Fibroblast of upper back skin (primary cell): Measurements from ENCODE around the gene MTCH1.
A peak's percentile ranks its signal among the peaks of the same experiment; 100 is the strongest.
"Not testable (repeated sequence)": the region's sequence is repeated elsewhere in the genome, so short reads cannot be mapped to it uniquely, and the experiment has no call there.

Experiments used
- DNase-seq: peaks from one replicate; pipeline ENCODE4 v3.0.0-alpha.2; 2013

Gene MTCH1

GRCh38 chr6:36947570-36948351 is 38.2 kb downstream of the MTCH1 start:
- DNase-seq: no peak

- no peak for DNase-seq
Observed at GRCh38 chr6:36946526-36946925, 39.5 kb downstream of the MTCH1 start.

- DNase-seq: no peak
Observed at GRCh38 chr6:36945301-36945700, 40.7 kb downstream of the MTCH1 start.

- DNase-seq: no peak
Observed at GRCh38 chr6:36944650-36945049, 41.3 kb downstream of the MTCH1 start.

DNA sequence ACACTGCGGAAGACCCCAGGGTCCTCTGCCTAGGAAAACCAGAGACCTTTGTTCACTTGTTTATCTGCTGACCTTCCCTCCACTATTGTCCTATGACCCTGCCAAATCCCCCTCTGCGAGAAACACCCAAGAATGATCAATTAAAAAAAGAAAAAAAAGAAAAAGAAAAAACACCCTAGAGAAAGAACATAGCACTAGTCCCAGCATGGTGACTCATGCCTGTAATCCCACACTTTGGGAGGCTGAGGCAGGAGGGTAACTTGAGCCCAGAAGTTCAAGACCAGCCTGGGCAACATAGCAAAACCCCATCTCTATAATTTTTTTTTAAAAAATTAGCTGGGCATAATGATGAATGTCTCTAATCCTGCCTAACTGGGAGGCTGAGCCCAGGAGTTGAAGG is 43.7 kb downstream of the MTCH1 start:
- DNase-seq: not testable (repeated sequence)

DNA sequence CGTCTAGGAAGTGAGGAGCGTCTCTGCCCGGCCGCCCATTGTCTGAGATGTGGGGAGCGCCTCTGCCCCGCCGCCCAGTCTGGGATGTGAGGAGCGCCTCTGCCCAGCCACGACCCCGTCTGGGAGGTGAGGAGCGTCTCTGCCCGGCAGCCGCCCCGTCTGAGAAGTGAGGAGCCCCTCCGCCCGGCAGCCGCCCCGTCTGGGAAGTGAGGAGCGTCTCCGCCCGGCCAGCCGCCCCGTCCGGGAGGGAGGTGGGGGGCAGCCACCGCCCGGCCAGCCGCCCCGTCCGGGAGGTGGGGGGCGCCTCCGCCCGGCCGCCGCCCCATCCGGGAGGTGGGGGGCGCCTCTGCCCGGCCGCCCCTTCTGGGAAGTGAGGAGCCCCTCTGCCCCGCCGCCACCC is 44.4 kb downstream of the MTCH1 start:
- not testable (repeated sequence) for DNase-seq

GRCh38 chr6:36940027-36940426 is 46.0 kb downstream of the MTCH1 start:
- DNase-seq: no peak

DNA sequence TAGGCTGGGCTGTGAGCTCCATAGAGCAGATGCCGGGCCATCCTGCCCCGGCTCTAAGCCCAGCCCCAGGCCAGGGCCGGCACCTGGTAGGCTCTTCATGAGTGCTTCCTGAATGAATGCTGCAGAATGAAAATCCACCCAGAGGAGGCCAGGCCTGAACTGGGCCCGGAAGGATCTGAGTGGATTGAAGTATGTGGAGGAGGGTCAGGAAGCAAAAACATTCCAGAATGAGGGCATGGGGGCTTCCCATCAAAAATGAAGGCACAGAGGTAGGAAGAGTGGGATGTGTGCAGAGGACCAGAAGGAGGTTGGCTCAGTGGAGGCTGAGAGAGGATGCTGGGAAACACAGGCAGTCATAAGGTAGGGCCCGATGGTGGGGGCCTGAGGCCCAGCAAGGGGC is 47.0 kb downstream of the MTCH1 start:
- DNase-seq: not testable (repeated sequence)

- DNase-seq: peak; percentile 91
Observed at GRCh38 chr6:36938536-36938935, 47.5 kb downstream of the MTCH1 start.

DNA sequence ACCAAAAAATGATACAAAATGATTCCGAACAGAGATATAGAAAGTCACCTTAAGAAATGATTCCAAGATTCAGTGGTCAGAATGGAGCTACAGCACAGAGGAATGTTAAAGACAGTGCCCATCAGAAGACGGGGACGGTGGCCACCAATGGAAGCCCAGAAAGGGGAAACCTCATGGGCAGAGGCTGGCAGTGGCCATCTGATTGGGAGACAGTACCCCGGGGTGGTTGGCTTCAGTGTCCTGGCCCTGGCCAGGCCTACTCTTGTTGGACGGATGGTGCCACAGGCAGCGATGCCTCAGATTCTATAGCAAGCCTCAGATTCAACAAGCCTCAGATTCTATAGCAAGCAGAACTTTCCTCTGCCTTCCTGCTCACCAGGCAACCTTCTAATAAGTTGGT is 48.1 kb downstream of the MTCH1 start:
- DNase-seq: no peak

- DNase-seq: no peak
Observed at GRCh38 chr6:36936824-36937223, 49.2 kb downstream of the MTCH1 start.

- DNase-seq: no peak
Observed at GRCh38 chr6:36934901-36935300, 51.1 kb downstream of the MTCH1 start.

DNA sequence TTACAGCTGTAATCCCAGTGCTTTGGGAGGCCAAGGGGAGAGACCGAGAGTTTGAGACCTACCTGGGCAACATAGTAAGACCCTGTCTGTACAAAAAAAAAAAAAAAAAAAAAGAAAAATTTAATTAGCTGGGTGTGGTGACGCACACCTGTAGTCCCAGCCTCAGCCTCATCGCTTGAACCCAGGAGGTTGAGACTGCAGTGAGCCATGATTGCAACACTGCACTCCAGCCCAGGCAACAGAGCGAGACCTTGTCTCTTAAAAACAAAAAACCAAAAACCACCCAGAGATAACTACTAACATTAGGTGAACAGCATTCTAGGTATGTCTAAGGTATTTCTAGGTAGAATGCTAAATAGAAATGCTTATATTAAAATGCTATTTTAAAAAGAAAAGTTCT is 52.5 kb downstream of the MTCH1 start:
- no peak for DNase-seq

DNA sequence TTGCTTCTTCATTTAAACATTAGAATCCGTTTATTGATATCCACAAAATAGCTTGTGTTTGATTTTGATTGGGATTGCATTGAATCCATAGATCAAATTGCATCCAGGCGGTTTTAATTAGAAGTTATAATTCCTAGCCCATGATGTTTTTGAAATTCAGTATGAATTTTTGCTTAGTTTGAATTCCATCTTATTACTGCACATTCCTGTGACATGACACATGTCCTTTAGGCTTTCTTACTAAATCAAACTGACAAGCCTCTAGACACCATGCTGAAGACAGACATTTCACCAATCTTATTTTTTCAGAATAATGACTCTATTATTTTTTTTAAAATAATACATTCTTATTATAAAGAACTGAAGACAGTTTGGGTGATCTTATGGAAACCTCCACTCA is 52.9 kb downstream of the MTCH1 start:
- DNase-seq: peak; percentile 90

GRCh38 chr6:36930483-36930882 is 55.5 kb downstream of the MTCH1 start:
- no peak for DNase-seq

- DNase-seq: peak; percentile 49
Observed at GRCh38 chr6:36929607-36930006, 56.4 kb downstream of the MTCH1 start.

DNA sequence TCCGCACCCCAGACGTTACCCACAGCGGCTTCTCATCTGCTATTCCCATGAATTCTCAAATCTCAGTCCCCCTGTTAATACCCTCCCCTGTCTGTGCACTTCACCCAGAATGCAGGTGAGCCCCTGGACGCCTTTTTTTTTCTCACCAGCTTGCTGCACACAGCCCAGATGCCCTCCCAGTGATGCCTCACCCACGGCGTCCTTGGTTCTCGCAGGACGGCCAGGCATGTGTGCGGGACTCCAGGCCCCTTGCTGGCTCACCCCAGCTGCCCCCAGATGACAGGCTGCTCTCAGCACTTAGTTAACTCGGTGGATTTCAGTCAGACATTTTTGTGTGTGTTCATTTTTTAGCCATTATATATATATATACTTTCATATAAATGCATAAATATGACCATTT is 56.8 kb downstream of the MTCH1 start:
- DNase-seq: no peak

- DNase-seq: no peak
Observed at GRCh38 chr6:36928547-36928918, 57.5 kb downstream of the MTCH1 start.

DNA sequence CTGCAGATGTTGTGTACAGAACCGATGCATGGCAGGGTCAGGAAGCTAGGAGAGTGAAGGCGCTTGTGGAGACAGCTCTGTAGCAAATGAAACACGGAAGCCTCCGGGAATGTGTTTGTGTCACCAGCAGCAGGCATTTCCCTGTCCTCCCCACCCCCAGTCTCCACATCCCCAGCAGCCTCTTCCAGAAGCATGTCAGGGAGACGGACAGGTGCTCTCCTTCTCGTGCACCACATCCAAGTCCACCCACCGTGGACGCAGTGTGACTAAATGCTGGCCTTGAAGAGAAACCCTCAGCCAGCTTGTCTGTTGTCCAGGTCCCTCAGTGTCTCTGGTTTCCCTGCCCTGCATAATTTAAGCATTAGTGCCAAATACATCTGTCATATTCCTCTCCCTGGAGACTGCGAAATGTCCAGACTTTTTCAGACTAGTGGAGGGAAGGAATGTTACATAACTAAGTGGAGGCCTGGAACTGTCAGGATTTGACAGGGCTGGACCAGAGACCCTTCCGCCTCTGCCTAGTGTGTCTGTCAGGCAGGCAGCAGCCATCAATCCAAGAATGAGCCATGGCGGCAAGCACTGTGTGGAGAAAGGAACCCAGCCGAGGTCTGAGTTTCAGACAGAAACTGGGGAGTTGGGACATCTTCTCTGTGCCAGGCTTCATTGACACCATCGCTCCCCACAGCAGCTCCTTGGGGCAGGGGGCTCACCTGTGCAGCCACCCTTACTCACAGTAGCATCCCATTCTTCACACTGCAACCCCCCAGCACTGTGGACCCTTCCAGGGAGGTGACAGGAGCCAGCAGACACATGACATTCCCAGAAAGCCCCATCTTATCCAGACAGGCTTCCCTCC is 58.1 kb downstream of the MTCH1 start:
- peak; percentile 39 for DNase-seq

DNA sequence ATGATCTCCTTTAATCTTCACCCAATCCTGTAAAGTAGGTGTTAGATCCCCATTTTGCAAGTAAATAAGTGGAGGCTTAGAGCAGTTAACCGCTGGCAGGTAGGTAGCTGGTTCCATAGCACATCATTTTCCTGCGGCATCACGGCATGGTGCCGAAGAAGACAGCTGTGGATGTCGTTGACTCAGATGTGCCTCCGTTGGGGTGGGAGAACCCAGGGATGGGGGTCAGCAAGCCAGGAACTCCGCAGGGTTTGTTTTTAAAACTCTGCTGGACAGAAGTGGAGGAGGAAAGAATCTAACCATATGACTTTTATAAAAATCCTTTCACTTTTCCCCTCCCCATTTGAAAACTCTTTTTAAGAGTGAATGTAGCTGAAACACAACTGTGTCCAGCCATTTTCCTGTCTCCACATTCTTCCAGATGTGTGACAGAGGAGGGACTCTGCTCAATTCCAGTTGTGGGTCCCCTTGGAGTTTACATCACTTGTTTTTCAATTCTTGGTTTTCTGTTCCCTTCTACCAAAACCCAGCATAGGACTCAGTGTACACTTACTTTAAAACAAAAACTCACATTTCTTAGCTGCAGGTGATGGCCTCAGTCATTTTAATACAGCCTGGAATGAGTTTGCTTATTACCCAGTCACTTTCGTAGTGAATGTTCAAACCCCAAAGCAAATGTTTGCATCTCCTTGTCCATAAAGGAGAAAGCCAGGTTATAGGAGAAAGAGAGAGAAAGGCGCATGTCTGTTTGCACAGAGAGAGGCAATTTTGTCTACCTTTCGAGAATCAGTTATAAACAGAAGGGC is 59.1 kb downstream of the MTCH1 start:
- DNase-seq: no peak

- no peak for DNase-seq
Observed at GRCh38 chr6:36925809-36926208, 60.2 kb downstream of the MTCH1 start.

GRCh38 chr6:36924778-36925374 is 61.1 kb downstream of the MTCH1 start:
- no peak for DNase-seq

GRCh38 chr6:36924131-36924530 is 61.9 kb downstream of the MTCH1 start:
- DNase-seq: peak; percentile 70
